Suppressor macrophage treated with lipopolysaccharide for 1 hour (primary cell): Measurements from ENCODE around the gene ZNF821.
"Not testable (repeated sequence)": the region's sequence is repeated elsewhere in the genome, so short reads cannot be mapped to it uniquely, and the experiment has no call there.

Experiments used
- DNase-seq, 3 donors: peaks; one replicate each; pipeline ENCODE4 v3.0.0-alpha.2; 2020 to 2022

Gene ZNF821, protein sequence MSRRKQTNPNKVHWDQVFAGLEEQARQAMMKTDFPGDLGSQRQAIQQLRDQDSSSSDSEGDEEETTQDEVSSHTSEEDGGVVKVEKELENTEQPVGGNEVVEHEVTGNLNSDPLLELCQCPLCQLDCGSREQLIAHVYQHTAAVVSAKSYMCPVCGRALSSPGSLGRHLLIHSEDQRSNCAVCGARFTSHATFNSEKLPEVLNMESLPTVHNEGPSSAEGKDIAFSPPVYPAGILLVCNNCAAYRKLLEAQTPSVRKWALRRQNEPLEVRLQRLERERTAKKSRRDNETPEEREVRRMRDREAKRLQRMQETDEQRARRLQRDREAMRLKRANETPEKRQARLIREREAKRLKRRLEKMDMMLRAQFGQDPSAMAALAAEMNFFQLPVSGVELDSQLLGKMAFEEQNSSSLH

DNA sequence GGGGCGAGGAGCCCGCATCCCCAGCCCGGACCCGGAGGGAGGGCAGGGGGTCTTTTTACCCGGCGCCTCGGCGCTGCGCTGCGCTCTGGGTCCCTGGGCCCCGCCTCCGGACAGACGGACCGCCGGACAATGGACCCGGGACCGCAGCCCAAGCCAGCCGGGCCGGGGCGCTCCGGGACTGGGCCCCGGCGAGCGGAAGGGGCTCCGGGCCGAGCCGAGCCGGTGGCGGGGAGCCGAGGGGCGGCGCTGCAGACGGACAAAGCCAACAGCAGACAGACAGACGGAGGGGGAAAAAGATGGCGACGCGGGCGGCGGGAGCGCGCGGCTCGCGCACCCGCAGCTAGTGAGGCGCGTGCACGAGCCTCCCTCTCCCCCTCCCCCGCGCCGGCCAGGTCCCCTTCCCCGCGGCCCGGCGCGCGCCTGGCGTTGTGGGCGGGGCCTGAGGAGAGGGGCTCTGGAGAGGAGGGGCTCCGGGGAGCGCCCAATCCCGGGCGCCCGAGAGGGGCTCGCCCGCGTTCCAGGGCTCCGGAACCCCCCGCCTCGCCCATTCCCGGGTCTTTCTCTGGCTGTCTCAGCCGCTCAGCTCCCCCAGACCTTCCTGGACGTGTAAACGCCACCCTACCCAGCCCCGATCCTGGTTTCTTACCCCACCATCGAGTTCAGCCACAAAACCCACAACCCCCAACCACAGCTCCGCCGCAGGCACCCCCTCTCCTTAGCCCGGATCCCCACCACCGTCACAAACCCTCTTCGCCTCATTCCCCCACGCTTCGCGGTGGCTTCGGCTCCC is at the start of gene ZNF821:
Gene ZNF821, minus strand, starts transcription at position 334 of the 790 bp plus-strand sequence. CDS start 4,236 bp downstream, outside the sequence.
- DNase-seq, result peak; percentile 56 to 85 (median 66)

DNA sequence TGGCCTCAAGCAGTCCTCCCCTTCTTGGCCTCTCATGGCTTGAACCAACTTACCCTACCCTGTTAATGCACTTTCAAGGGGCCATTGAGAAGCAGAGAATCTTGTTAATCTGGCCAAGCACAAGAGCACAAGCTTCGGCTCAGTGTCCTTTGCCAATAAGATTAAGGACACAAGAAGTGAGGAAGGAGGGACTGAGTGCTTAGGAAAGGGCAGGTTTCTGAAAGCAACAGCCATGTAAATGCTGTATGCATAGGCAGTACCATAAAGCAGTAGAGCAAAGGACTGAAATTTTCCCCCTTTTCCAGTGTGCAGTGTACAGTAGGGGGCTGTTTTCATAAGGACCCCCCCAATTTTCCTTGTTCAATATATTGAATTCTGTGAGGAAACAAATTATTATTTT is 49.0 kb upstream of the ZNF821 start:
- no peak for DNase-seq

DNA sequence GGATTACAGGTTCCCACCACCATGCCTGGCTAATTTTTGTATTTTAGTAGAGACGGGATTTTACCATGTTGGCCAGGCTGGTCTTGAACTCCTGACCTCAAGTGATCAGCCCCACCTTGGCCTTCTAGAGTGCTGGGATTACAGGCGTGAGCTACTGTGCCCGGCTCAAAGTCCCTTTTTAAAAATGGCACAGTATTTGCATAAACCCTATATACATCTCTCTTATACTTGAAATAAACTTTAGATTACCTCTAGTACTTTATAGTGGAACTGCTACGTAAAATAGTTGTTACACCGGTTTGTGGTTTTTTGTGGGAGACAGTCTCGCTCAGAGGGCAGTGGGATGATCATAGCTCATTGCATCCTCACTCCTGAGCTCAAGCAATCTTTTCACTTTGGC is 47.6 kb upstream of the ZNF821 start:
- no peak for DNase-seq

DNA sequence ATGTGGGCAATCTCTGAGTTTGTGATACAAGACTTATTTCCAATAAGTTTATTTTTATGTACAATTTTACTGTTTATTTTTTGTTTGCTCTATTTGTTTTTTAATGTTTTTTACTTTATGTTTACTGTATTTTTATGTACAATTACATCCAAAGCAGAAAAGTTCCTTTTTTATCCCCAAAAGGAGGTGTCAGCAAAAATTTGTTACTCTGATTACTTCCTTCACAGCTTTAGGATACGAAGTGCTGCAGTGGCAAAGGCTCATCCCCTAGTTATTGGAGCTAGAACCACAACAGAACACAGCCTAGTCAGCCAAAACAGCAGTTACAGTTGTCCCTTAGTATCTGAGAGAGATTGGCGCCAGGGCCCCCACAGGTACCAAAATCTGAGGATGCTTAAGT is 47.0 kb upstream of the ZNF821 start:
- no peak for DNase-seq

DNA sequence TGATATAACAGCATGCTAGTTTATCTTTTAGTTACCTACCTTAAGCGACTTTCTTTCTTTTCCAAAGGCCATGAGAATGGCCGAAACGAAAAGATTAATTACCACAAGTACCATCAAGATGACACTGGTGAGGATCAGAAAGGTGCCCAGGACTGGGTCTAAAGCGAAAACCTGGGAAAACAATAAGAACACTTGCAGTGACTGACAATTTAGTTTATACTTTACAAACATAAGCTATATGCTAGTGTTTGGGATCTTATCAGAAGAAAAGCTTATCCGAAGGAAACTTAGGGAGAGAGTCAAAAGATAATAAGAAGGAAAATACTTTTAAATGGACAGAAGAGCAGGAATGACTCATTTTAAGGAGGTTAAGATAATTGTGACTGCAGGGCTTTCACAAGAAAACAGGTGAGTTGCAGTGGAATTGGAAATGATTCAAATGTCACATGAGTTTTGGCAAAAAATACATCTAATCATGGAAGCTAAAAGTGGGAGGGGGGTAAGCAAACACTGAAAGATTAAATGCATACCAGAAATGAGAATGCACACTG is 46.1 kb upstream of the ZNF821 start:
- no peak for DNase-seq

DNA sequence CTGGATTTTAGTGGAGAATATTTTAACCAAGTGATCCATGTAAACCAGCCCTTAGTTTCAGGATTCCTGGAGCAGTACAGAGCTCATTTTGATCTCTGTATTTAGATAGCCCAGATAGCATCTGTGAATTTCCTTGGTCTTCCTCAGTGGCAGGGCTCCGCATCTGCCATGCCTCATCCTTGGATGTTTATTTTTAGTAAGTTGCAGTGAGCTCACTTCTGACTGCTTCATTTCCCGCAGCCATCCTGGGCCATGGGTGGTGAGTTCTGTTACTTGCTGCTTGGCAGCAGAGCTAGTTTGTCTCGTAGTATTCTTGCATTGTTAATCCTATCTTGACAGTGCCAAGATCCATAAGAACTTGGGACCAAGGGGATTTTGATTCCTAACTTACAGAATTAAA is 45.1 kb upstream of the ZNF821 start:
- DNase-seq, result no peak

DNA sequence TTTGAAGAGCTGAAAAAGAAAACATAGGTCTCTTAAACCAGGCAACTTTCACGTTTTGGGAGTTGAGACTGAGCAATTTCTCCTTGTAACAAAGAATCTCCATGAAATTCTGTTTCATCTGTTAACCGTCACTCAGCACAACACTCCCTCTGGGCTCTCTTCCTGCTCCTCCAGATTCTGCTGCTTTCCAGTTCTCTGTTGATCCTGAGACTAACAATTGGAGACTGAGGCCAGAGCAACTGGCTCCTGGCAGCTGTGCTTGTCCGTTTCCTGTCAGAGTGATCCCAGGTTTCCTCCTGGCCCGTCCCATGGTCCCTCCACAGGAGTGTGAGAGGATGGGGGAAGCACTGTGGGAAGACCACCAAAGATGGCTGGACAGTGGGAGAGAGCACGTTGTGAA is 43.8 kb upstream of the ZNF821 start:
- DNase-seq, result no peak

DNA sequence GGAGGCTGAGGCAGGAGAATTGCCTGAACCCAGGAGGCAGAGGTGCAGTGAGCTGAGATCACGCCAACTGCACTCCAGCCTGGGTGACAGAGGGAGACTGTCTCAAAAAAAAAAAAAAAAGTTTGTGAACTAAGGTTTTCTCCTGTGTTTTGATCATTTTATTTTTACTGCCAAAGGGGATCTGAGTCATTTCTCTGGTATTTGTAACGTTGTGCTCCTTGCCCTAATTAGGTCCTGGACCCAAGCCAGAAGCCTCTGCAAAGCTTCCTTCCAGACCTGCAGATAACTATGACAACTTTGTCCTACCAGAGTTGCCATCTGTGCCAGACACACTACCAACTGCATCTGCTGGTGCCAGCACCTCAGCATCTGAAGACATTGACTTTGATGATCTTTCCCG is 43.4 kb upstream of the ZNF821 start:
- no peak for DNase-seq

DNA sequence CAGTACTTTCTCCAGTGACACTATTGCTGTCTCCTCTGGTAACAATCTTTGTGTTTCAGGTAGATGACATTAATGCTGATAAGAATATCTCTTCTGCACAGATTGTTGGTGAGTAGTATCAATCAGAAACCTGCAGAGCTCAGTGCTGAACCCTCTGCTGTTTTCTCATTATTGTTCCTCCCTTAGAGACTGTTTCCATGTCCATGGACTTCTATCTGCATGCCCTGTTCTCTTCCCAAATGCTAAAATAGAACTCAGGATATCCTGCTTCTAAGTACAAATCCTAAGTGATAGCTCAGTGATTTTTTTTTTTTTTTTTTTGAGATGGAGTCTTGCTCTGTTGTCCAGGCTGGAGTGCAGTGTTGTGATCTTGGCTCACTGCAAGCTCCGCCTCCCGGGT is 40.7 kb upstream of the ZNF821 start:
- no peak for DNase-seq

DNA sequence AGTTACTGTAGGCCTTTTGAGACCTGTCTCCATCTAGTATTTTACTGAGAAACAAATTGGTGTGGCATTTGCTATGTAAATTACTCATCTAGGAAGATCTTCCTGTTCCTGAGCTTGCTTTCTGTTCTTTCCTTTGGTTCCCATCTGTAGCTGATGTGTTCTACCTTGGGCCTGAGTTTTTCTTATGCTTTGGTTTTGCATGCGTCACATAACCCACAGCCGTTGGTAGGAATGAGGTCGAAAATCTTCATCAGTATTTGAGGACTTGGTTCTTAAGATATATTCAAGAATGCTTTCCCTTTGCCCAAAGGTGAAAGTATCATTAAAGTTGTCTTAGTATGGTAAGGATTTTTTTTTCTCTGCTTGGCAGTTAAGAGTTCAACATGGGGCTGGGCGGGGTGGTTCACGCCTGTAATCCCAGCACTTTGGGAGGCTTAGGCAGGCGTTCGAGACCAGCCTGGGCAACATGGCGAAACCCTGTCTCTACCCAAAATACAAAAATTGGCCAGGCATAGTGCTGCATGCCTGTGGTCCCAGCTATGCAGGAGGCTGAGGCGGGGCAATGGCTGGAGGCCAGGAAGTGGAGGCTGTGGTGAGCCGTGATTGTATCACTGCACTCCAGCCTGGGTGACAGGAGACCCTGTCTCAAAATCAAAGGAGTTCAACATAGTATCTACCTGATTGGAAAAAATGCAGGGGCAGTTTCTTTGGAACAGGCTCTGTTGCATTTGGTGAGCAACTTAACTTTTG is 40.1 kb upstream of the ZNF821 start:
- no peak for DNase-seq

DNA sequence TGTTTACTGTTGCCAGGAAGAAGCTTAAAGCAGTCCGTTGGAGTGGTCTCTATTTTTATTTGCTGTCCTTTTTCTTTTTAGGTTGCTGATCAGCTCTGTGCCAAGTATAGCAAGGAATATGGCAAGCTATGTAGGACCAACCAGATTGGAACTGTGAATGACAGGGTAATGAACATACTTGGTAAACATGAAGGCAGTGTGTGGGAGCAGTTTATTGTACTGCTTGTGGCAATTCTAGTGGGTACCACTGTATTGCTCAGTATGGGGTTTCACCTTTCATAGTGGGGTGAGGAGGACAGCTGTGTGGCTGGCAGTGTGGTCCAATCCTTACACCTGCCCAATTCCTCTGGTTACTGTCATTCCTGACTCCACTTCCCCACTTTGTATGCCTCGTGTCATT is 36.7 kb upstream of the ZNF821 start:
- no peak for DNase-seq

DNA sequence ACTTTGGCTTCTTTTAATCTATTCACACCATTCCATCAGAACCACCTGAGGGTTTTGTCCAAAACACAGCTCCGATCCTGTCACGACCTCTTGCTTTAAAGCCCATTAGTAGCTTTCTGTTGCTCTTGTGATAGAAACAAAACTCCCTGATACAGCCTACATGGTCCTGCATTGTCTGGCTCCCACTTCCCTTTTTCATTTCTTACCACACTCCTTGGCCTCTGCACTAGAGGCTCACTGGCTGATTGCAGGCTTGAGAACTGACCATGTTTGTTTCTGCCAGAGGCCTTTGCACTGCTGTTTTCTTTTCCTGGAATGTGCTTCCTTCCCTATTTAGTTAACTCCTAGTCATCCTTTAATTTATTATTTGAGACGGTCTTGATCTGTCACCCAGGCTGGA is 35.1 kb upstream of the ZNF821 start:
- DNase-seq, result peak; percentile 71 to 80 (median 79)

DNA sequence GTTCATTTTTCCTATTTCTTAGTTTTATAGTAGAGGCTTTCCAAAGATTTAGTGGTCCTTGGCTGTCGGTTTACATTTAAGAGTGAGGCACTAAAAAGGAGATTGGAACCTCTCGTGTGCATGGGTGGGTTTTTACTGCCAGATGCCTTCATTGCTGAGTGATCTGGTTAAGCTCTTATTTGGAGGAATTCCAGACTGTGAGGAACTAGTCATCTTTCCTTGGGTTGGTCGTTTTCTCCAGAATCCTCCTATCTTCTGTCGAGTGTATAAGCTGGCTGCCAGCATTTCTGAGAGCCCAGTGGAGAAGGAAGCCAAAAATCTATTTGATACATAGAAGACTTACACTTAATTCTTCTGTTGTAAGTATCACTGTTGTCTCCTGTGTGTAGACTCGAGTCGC is 33.9 kb upstream of the ZNF821 start:
- DNase-seq, result no peak

DNA sequence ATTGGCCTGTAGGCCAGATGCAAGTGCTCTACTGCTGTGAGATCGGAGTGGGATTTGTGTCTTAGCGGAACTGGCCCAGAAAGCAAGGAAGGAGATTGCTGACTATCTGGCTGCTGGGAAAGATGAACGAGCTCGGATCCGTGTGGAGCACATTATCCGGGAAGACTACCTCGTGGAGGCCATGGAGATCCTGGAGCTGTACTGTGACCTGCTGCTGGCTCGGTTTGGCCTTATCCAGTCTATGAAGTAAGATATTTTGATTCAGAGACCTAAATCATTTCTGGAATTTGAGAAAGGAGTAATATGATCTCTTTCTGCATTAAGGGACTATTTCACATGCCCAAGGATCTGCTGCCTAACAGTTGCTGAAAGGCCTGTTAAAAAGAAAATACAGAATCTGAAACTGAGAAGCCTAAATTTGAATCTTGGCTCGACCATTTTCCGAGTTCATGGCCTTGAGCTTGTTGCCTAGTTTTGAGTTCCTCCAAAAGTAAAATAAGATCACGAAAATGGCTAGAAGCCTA is 32.5 kb upstream of the ZNF821 start:
- DNase-seq, result no peak

DNA sequence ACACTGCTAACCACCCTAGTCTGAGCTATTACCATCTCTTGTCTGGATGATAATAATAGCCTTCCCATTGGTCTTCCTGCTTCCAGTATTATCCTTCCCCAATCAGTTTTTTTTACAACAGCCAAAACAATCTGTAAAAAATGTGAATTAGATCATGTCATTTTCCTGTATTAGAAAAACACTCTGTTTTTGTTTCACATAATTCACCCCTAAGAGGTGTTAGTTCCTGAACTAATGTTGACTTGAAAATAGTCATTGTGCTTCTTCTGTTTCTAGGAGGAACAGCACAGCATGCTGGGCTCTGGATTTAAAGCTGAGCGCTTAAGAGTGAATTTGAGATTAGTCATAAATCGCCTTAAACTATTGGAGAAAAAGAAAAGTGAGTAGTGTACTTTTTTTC is 31.4 kb upstream of the ZNF821 start:
- no peak for DNase-seq

DNA sequence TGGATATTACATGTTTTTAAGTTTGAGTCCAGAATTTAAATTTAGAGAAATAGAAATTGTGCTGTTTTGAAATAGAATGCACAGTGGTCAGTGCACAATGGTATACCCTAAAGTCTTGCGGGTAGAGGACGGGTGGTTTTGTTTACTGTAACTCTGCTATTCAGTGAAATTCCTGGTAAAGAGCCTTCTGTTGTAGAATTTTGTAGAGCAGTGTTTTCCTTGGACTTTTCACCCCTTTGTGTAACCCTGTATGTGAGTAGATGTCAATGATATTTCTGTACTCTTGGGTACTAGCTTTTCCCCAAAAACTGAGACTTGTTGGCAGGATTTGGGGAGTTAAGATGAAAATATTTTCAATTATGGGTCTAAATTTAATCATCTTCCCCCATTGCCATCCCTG is 30.8 kb upstream of the ZNF821 start:
- no peak for DNase-seq

DNA sequence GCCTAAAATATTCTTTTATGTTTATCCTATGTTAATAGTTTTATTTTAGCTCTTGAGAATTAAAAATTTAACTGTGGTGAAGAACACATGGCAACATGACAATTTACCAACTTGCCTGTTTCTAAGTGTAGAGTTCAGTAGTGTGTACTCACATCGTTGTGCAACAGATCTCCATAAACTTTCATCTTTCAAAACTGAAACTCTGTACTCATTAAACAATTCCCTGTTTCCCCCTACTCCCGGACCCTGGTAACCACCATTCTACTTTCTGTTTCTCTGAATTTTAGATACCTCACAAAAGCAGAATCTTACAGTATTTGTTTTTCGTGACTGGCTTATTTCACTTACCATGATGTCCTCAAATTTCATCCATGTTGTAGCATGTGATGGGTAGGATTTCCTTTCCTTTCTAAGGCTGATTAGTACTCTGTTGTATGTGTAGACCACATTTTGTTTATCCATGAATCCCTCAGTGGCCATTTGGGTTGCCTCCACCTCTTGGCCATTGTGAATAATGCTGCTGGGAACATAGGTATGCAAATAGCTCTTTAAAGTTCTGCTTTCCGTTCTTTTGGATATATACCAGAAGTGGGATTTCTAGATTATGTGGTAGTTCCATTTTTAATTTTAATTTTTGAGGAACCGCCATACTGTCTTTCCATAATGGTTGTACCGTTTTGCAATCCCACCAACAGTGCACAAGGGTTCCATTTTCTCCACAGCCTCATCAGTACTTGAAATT is 28.7 kb upstream of the ZNF821 start:
- DNase-seq, result peak; percentile 26 to 67 (median 49)

DNA sequence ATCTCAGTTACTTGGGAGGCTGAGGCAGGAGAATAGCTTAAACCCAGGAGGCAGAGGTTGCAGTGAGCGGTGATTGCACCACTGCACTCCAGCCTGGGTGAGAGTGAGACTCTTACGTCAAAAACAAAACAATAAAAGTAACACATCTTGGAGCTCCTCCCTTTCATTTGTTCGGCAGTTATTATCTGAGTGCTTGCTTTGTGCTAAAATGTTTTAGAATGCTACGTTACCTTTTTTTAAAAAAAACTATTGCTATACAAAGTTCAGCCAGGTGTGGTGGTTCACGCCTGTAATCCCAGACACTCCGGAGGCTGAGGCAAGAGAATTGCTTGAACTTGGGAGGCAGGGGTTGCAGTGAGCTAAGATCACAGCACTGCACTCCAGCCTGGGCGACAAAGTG is 27.1 kb upstream of the ZNF821 start:
- no peak for DNase-seq

DNA sequence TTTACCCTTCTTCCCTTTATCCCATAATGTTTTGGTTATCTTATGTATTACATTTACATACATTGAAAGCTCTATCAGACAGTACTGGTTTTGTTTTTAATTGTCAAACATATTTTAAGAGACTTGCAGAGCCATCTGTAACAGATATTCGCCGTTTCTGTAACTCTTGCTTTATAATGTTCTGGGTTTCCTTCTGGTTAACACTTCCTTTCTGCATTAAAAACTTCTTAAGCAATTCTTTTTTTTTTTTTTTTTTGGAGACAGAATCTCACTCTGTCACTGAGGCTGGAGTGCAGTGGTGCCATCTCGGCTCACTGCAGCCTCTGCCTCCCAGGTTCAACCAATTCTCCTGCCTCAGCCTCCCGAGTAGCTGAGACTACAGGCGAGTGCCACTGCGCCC is 21.8 kb upstream of the ZNF821 start:
- DNase-seq, result not testable (repeated sequence)

DNA sequence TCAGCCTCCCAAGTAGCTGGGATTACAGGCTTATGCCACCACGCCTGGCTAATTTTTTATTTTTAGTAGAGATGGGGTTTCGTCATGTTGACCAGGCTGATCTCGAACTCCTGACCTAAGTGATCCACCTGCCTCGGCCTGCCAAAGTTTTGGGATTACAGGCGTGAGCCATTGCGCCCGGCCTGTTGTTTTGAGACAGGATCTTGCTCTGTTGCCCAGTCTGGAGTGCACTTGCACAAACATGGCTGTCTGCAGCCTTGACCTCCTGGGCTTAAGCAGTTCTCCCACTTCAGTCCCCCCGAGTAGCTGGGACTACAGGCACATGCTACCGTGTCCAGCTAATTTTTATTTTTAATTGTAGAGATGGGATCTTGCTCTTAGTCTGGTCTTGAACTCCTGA is 20.3 kb upstream of the ZNF821 start:
- DNase-seq, result no peak

DNA sequence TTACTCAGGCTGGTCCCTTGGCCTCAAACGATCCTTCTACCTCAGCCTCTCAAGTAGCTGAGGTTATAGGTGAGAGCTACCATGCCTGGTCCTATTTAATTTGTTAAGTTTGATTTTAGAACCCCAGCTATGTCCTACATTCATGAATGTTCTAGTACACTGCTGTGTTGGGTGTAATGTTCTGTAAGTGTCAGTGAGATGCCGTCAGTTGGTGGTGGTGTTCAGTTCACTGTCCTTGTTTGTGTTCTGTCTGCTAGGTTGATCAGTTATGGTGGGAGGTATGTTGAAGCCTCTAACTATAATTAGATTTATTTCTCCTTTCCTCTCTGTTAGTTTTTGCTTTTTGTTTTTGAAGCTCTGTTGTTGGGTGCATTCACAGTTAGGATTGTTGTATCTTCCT is 19.6 kb upstream of the ZNF821 start:
- no peak for DNase-seq

DNA sequence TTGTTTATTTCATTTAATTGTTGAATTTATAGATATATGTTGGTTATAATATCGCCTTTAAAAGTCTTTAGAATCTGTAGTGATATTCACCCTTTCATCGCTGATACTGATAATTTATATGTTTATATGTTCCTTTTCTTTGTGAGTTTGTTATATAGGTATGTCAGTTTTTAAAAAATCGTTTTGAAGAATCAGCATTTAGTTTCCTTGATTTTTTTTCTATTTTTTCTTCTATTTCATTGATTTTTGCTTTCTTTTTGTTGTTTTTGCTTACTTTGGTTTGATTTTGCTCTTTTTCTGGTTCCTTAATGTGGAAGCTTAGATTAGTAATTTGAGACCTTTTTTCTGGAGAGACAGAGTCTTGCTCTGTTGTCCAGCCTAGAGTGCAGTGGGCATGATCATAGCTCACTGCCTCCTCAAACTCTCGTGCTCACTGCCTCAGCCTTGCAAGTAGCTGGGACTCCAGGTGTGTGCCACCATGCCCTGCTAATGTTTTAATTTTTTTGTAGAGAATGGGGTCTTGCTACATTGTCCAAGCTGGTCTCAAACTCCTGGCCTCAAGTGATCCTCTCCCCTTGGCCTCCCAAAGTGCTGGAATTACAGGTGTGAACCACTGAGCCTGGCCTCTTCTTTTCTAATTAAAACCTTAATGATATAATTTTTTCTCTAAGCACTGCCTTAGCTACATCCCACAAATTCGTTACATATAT is 18.8 kb upstream of the ZNF821 start:
- DNase-seq, result no peak
